ENCODE measurements around the gene ALPI.
"Not testable (repeated sequence)": the region's sequence is repeated elsewhere in the genome, so short reads cannot be mapped to it uniquely, and the experiment has no call there.

Gene ALPI

DNA sequence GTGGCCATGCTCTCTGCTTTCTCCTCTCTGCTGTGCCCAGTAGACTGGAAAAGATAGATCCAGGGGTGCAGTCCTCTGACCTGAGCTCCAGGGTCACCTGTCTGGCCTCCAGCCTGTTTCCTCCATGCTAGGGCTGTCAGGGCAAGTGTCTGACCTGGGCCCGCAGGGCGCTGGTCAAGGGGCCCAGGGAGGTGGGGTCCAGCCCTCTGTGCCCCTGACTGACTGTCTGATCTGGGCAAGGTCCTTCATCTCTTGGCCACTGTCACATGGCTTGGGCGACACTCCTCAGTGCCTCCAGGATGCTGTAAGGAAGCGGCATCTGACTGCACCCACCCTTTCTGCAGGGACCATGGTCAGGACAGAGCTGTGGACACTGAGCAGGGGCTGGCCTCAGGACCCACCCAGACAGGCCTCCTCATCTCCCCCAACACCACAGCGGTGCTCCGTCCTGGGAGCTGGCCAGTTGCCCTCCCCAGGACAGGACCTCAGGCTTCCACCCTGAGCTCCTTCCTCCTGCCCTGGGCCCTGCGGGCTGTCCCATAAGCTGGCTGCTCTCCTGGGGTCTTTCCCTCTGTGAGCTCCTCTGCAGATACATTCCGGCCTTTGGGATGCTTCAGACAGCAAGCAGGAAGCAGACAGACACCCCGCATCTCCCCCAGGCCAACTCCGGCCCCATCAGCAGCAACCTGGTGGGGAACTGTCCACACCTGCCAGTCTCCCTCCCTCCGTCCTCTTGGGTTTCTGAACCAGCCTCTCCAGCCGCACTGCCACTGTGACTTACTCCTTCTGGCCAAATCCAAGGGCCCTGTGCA lies 21.2 kb upstream of the ALPI start:
- Histone ChIP-seq H3K36me3 (ENCODE audit: control insufficient read depth in 5 of 5, insufficient read depth in 5 of 5, low read length in 5 of 5) (no peaks in the 10 kb centered on the region), H3K9me3 (ENCODE audit: control insufficient read depth in 5 of 5, low read length in 5 of 5) (no peaks in the 10 kb centered on the region), H3K4me1 (ENCODE audit: control insufficient read depth in 5 of 5, insufficient read depth in 5 of 5, low read length in 5 of 5) (no peaks in the 10 kb centered on the region), H3K27ac (ENCODE audit: low read depth, low read length) (no peak overlapping the region), H3K27me3 (ENCODE audit: control insufficient read depth in 5 of 5, insufficient read depth in 4 of 5, low read length in 5 of 5) (peaks cover 0 to 17% (median 8%) of the 10 kb centered on the region in 5 donors), H3K9ac (ENCODE audit: low read length in 5 of 5) (no peak overlapping the region), H3K4me3 (ENCODE audit: low read depth in 1 of 5, low read length in 5 of 5) (no peak overlapping the region)

DNA sequence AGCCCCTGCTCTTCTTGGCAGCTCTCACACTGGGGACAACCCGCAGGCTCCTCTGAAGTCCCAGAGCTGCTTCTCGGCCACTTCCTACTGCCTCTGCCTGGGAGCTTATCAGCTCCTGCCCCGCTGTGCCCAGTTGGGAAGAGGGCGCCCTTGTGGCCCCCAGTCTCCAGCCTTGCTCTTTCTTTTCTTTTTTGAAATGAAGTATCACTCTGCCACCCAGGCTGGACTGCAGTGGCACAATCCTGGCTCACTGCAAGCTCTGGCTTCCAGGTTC lies 20.6 kb upstream of the ALPI start:
- Histone ChIP-seq H3K36me3 (ENCODE audit: control insufficient read depth in 5 of 5, insufficient read depth in 5 of 5, low read length in 5 of 5) (no peaks in the 10 kb centered on the region), H3K9me3 (ENCODE audit: control insufficient read depth in 5 of 5, low read length in 5 of 5) (no peaks in the 10 kb centered on the region), H3K27me3 (ENCODE audit: control insufficient read depth in 5 of 5, insufficient read depth in 4 of 5, low read length in 5 of 5) (peaks cover 0 to 17% (median 8%) of the 10 kb centered on the region in 5 donors), H3K4me1 (ENCODE audit: control insufficient read depth in 5 of 5, insufficient read depth in 5 of 5, low read length in 5 of 5) (no peaks in the 10 kb centered on the region), H3K27ac (ENCODE audit: low read depth, low read length) (no peak overlapping the region), H3K4me3 (ENCODE audit: low read depth in 1 of 5, low read length in 5 of 5) (no peak overlapping the region), H3K9ac (ENCODE audit: low read length in 5 of 5) (no peak overlapping the region)

DNA sequence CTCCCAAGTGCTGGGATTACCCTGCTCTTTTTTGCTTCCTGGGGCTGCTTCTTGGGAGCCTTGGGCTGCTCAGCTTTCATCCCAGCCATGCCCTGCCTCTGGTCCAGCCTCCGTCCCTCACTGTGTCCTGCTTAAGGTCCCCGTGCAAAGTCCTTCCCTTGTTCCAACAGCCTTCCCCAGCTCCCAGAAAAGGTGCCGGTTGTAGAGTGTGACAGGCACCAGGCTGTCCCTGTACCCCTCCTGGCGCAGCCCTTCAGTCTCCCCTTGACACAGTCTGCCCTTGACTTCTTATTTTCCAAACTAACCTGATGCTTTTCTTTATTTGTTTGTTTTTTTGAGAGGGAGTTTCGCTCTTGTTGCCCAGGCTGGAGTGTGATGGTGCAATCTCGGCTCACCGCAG lies 20.1 kb upstream of the ALPI start:
- Histone ChIP-seq H3K36me3 (ENCODE audit: control insufficient read depth in 5 of 5, insufficient read depth in 5 of 5, low read length in 5 of 5) (no peaks in the 10 kb centered on the region), H3K4me1 (ENCODE audit: control insufficient read depth in 5 of 5, insufficient read depth in 5 of 5, low read length in 5 of 5) (no peaks in the 10 kb centered on the region), H3K27ac (ENCODE audit: low read depth, low read length) (no peak overlapping the region), H3K27me3 (ENCODE audit: control insufficient read depth in 5 of 5, insufficient read depth in 4 of 5, low read length in 5 of 5) (peaks cover 0 to 18% (median 8%) of the 10 kb centered on the region in 5 donors), H3K9ac (ENCODE audit: low read length in 5 of 5) (no peak overlapping the region), H3K9me3 (ENCODE audit: control insufficient read depth in 5 of 5, low read length in 5 of 5) (no peaks in the 10 kb centered on the region), H3K4me3 (ENCODE audit: low read depth in 1 of 5, low read length in 5 of 5) (no peak overlapping the region)

DNA sequence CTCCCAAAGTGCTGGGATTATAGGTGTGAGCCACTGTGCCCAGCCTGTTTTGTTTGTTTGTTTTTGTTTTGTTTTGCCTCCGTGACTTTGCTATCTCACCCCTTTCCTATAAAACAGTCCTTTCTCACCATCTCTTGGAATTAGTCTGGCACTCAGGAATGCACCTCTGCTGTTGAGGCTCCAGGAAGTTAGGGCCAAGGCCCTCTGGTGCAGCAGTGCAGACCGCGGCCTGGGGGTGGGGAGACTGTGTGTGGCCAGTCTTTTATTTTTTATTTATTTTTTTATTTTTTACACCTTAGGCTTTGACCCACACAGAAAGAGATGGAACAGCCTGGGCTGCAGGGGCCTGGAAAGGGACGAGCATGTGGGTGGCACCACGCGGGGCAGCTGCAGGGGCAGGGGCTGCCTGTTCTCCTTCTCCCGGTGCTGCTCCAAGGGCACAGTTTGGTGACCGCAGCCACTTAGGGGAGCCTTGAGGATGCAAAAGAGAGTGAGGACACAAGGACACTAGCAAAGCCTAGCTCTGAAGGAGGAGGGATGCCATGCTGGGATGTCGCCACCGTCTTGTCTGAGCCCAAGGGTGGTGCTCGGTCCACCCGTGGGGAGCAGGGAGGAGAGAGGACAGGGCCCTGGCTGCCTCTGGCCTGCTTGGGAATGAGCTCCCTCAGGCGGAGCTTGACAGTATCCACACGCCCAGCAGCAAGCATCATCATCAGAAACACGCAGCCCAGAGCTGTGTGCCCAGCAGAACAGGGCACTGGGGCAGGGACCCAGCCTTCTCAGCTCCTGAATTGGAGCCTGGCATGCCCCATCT lies 19.4 kb upstream of the ALPI start:
- peaks cover 0 to 21% (median 14%) of the 10 kb centered on the region in 5 donors for H3K27me3 ChIP-seq (ENCODE audit: control insufficient read depth in 5 of 5, insufficient read depth in 4 of 5, low read length in 5 of 5)
- no peak overlapping the region for H3K27ac ChIP-seq (ENCODE audit: low read depth, low read length)
- H3K9ac ChIP-seq (ENCODE audit: low read length in 5 of 5) = no peak overlapping the region
- no peaks in the 10 kb centered on the region for H3K9me3 ChIP-seq (ENCODE audit: control insufficient read depth in 5 of 5, low read length in 5 of 5)
- H3K4me1 ChIP-seq (ENCODE audit: control insufficient read depth in 5 of 5, insufficient read depth in 5 of 5, low read length in 5 of 5) = no peaks in the 10 kb centered on the region
- no peak overlapping the region for H3K4me3 ChIP-seq (ENCODE audit: low read depth in 1 of 5, low read length in 5 of 5)
- no peaks in the 10 kb centered on the region for H3K36me3 ChIP-seq (ENCODE audit: control insufficient read depth in 5 of 5, insufficient read depth in 5 of 5, low read length in 5 of 5)

DNA sequence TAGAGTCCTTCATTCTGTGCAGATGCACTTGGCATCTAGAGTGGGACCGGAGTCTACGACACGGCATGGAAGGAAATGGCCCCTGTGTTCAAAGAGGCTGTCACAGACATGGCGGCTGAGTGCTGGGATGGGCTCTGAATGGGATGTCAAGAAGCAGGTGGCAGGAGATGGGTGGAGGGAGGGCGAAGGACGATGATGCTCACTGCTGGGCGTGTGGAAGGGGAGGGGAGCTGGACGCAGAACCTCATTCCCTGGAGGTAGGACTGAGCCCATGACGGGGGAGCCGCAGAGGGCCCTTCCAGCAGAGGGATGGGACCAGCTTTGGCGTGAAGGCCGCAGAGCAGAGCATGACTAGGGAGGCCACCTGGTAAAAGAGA lies 18.8 kb upstream of the ALPI start:
- peaks cover 0 to 15% (median 12%) of the 10 kb centered on the region in 5 donors for H3K27me3 ChIP-seq (ENCODE audit: control insufficient read depth in 5 of 5, insufficient read depth in 4 of 5, low read length in 5 of 5)
- H3K36me3 ChIP-seq (ENCODE audit: control insufficient read depth in 5 of 5, insufficient read depth in 5 of 5, low read length in 5 of 5) = no peaks in the 10 kb centered on the region
- no peak overlapping the region for H3K4me3 ChIP-seq (ENCODE audit: low read depth in 1 of 5, low read length in 5 of 5)
- no peak overlapping the region for H3K9ac ChIP-seq (ENCODE audit: low read length in 5 of 5)
- H3K9me3 ChIP-seq (ENCODE audit: control insufficient read depth in 5 of 5, low read length in 5 of 5) = no peaks in the 10 kb centered on the region
- H3K4me1 ChIP-seq (ENCODE audit: control insufficient read depth in 5 of 5, insufficient read depth in 5 of 5, low read length in 5 of 5) = no peaks in the 10 kb centered on the region
- no peak overlapping the region for H3K27ac ChIP-seq (ENCODE audit: low read depth, low read length)

DNA sequence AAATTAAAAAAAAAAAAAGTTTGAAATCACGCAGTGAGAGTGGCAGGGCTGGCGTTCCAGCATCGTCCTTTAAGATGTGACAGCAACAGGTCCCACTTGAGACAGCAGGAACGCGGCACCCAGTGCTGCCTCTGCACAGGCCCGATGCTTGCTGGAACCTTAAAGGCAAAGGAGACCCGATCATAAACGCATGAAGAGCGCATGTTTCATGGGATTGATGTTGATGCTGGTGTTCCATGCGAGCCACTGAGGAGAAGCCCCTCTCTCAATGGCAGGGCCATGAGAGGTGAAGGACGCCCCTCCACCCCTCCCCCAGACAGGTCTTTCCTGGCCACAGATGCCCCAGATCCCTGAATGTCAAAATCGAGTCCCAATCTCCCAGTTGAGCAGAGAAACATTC lies 17.9 kb upstream of the ALPI start:
- no peak overlapping the region for H3K9ac ChIP-seq (ENCODE audit: low read length in 5 of 5)
- H3K4me3 ChIP-seq (ENCODE audit: low read depth in 1 of 5, low read length in 5 of 5) = no peak overlapping the region
- peaks cover 0 to 15% (median 11%) of the 10 kb centered on the region in 5 donors for H3K27me3 ChIP-seq (ENCODE audit: control insufficient read depth in 5 of 5, insufficient read depth in 4 of 5, low read length in 5 of 5)
- no peaks in the 10 kb centered on the region for H3K9me3 ChIP-seq (ENCODE audit: control insufficient read depth in 5 of 5, low read length in 5 of 5)
- no peak overlapping the region for H3K27ac ChIP-seq (ENCODE audit: low read depth, low read length)
- no peaks in the 10 kb centered on the region for H3K36me3 ChIP-seq (ENCODE audit: control insufficient read depth in 5 of 5, insufficient read depth in 5 of 5, low read length in 5 of 5)
- H3K4me1 ChIP-seq (ENCODE audit: control insufficient read depth in 5 of 5, insufficient read depth in 5 of 5, low read length in 5 of 5) = no peaks in the 10 kb centered on the region

DNA sequence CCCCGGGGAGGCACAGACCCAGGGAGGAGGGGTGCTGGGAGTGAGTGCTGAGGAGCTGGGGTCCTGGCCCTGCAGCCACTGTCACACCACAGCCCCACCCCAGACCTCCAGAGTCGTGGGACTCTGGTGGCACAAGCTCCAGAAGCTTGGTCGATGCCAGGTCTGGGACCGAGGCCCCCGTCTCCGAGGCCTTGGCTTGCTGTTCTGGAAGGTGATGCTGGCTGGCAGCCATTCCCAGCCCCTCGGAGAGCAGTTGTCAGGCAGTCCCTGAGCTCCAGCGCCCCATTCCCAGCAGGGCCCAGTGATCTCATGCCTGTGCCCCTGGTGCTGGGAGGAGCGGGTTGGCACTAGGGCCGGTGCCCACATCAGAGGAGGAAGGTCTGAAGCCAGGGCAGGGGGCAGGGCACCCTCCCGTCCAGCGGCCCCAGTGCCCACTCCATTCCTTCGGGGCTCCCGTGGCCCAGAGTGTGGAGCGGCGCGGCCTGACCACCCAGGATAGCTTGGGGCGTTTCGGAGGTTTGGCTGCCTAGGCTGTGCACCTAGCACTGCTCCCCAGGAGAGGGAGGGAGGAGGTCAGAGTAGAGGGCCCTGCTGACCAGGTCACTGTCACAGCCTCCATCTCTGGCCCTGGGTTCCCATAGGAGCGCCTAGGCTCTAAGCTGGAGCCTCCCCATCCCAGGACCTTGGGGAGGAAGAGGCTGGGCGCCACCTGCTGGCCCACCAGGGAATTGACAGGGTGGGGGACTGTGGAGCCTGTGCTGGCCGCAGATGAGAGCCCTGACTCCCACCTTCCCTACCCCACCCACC lies 16.8 kb upstream of the ALPI start:
- Histone ChIP-seq H3K9ac (ENCODE audit: low read length in 5 of 5) (no peak overlapping the region), H3K4me1 (ENCODE audit: control insufficient read depth in 5 of 5, insufficient read depth in 5 of 5, low read length in 5 of 5) (peaks cover 0 to 2% (median 0%) of the 10 kb centered on the region in 5 donors), H3K4me3 (ENCODE audit: low read depth in 1 of 5, low read length in 5 of 5) (no peak overlapping the region), H3K9me3 (ENCODE audit: control insufficient read depth in 5 of 5, low read length in 5 of 5) (no peaks in the 10 kb centered on the region), H3K27ac (ENCODE audit: low read depth, low read length) (no peak overlapping the region), H3K27me3 (ENCODE audit: control insufficient read depth in 5 of 5, insufficient read depth in 4 of 5, low read length in 5 of 5) (peaks cover 0 to 17% (median 11%) of the 10 kb centered on the region in 5 donors), H3K36me3 (ENCODE audit: control insufficient read depth in 5 of 5, insufficient read depth in 5 of 5, low read length in 5 of 5) (no peaks in the 10 kb centered on the region)

DNA sequence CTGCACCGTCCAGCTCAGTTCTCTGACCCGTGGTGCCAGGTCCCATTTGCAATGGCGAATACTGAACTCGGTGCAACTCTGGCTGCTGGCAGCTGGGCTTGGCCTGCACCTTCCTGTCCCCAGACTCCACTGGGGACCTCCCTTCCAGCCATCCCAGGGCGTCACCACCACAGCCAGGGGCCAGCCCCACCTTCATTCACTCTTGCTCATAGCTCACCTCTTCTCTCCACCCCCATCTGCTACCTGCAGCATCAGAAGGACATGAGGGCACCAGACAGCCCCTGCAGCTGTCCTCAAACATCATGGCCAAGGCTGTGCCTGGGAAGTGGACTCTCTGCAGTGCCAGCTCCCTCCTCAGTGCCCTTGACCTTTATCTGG lies 16.2 kb upstream of the ALPI start:
- no peaks in the 10 kb centered on the region for H3K9me3 ChIP-seq (ENCODE audit: control insufficient read depth in 5 of 5, low read length in 5 of 5)
- no peak overlapping the region for H3K9ac ChIP-seq (ENCODE audit: low read length in 5 of 5)

DNA sequence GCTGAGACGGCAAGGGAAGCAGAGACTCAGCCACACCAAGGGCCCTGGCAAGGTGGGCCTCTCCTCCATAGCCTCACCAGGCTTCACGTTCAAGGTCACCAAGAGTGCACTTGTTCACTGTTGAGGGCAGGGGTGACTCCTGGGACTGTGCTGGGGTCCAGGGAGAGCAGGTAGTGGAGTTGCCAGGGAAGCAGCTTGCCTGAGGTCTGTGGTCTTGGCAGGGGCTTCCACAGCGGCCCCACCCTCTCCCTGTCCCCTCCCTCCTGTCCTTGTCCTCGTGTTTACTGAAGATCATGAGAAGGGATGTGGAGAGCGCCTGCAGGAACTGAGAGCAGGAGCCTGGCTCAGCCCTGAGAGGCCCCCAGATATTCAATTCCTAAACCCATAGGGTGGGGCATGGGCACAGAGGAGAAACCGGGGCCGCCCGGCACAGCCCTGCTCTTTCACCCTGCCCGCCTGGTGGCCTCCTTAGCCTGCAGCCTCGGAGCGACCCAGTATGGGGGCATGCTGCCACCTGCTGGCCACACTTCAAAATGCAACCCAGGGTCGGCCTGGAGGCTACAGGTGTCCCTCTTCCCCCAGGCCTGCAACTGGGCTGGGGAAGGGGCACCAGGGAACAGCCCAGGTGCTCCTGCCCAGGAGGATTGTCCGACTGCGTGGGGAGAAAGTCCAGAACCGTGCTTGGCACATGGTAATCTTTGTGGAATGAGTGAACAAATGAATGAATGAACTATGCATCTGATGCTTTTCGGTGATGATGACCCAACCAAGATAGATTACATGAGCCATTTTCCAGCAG lies 15.5 kb upstream of the ALPI start:
- not testable (repeated sequence) for H3K27ac ChIP-seq (ENCODE audit: low read depth, low read length); H3K9me3 ChIP-seq (ENCODE audit: control insufficient read depth in 5 of 5, low read length in 5 of 5); H3K4me3 ChIP-seq (ENCODE audit: low read depth in 1 of 5, low read length in 5 of 5); H3K4me1 ChIP-seq (ENCODE audit: control insufficient read depth in 5 of 5, insufficient read depth in 5 of 5, low read length in 5 of 5); H3K36me3 ChIP-seq (ENCODE audit: control insufficient read depth in 5 of 5, insufficient read depth in 5 of 5, low read length in 5 of 5); H3K9ac ChIP-seq (ENCODE audit: low read length in 5 of 5)
- peaks cover 0 to 22% (median 12%) of the 10 kb centered on the region in 5 donors for H3K27me3 ChIP-seq (ENCODE audit: control insufficient read depth in 5 of 5, insufficient read depth in 4 of 5, low read length in 5 of 5)

More for the DNA sequence above, 16.2 kb upstream of the ALPI start:
- H3K36me3 ChIP-seq (ENCODE audit: control insufficient read depth in 5 of 5, insufficient read depth in 5 of 5, low read length in 5 of 5) = no peaks in the 10 kb centered on the region
- no peak overlapping the region for H3K27ac ChIP-seq (ENCODE audit: low read depth, low read length)
- H3K27me3 ChIP-seq (ENCODE audit: control insufficient read depth in 5 of 5, insufficient read depth in 4 of 5, low read length in 5 of 5) = peaks cover 0 to 22% (median 12%) of the 10 kb centered on the region in 5 donors
- H3K4me3 ChIP-seq (ENCODE audit: low read depth in 1 of 5, low read length in 5 of 5) = no peak overlapping the region
- H3K4me1 ChIP-seq (ENCODE audit: control insufficient read depth in 5 of 5, insufficient read depth in 5 of 5, low read length in 5 of 5) = peaks cover 0 to 5% (median 0%) of the 10 kb centered on the region in 5 donors
